Activated effector memory CD4-positive, alpha-beta T cell treated with anti-CD3 and anti-CD28 coated beads, Interleukin-2, amount 50 U/mL, for 16 hours (primary cell): ENCODE data around the gene ALKAL2.

ENCODE experiments used
- DNase-seq: peaks from one replicate; pipeline ENCODE4 v3.0.0-alpha.2; 2020

ALKAL2 gene

GRCh38 chr2:289362-290089, 1.6 kb upstream of the ALKAL2 start:
- DNase-seq, result no peak

GRCh38 chr2:288758-289361, 969 bp upstream of the ALKAL2 start:
- DNase-seq, result no peak

GRCh38 chr2:287471-287885, 413 bp downstream of the ALKAL2 start:
- DNase-seq, result no peak

- no peak for DNase-seq
Measured at GRCh38 chr2:286774-287392, 1.0 kb downstream of the ALKAL2 start.

- DNase-seq, result no peak
Measured at GRCh38 chr2:286035-286434, 1.9 kb downstream of the ALKAL2 start.

- DNase-seq, result no peak
Measured at GRCh38 chr2:285531-285930, 2.4 kb downstream of the ALKAL2 start.

GRCh38 chr2:284896-285492, 2.9 kb downstream of the ALKAL2 start:
- no peak for DNase-seq

GRCh38 chr2:283996-284794, 3.7 kb downstream of the ALKAL2 start:
- no peak for DNase-seq

- no peak for DNase-seq
Measured at GRCh38 chr2:282371-283263, 5.3 kb downstream of the ALKAL2 start.

GRCh38 chr2:281381-281780, 6.5 kb downstream of the ALKAL2 start:
- no peak for DNase-seq

GRCh38 chr2:280650-281110, 7.2 kb downstream of the ALKAL2 start:
- no peak for DNase-seq

- no peak for DNase-seq
Measured at GRCh38 chr2:279956-280649, 7.8 kb downstream of the ALKAL2 start.

- no peak for DNase-seq
Measured at GRCh38 chr2:279366-279765, 8.5 kb downstream of the ALKAL2 start.

GRCh38 chr2:278927-279320, 9.0 kb downstream of the ALKAL2 start:
- DNase-seq, result no peak

GRCh38 chr2:278312-278926, 9.5 kb downstream of the ALKAL2 start:
- no peak for DNase-seq

- no peak for DNase-seq
Measured at GRCh38 chr2:275466-275865, 12.4 kb downstream of the ALKAL2 start.

- no peak for DNase-seq
Measured at GRCh38 chr2:274503-274902, 13.4 kb downstream of the ALKAL2 start.

GRCh38 chr2:273333-273732, 14.6 kb downstream of the ALKAL2 start:
- no peak for DNase-seq

- DNase-seq, result no peak
Measured at GRCh38 chr2:271917-272316, 16.0 kb downstream of the ALKAL2 start.

GRCh38 chr2:270861-271260, 17.0 kb downstream of the ALKAL2 start:
- DNase-seq, result no peak
